ENCODE measurements around the gene ANP32A.
"Not testable (repeated sequence)": the region's sequence is repeated elsewhere in the genome, so short reads cannot be mapped to it uniquely, and the experiment has no call there.

ANP32A gene

DNA sequence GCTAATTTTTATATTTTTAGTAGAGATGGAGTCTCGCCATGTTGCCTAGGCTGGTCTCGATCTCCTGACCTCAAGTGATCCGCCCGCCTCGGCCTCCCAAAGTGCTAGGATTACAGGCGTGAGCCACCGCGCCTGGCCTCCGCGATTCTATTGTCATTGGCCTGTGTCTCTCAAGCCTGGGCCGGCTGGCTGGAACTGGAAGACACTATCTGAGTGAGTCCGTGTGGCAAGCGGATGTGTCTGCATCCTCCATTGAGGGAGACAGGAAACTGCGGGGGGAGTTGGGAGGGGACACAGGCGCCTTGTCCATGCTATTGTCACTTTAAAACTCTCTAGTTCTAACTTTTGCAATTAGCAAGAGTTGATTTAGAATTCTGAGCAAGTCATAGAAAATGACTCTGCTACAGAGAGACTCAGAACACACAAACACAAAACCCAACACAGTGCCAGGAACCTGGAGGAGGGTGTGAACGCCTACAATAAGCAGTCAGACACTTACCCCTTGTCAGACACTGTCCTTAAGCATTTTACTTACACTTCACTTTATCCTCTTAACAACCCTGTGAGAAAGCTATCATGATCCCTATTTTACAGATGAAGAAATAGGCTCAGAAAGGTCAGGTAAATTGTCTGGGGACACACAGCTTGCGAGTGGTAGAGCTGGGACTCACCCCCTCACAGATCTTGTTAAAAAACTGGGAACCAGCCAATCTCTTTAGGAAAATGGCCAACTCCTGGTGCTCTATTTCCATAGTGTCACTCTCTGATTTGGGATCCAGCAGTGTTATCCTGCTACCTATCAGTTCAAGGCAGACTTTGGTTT, 38.7 kb downstream of the ANP32A start:
- no peak for DNase-seq (ENCODE audit: low spot score)

DNA sequence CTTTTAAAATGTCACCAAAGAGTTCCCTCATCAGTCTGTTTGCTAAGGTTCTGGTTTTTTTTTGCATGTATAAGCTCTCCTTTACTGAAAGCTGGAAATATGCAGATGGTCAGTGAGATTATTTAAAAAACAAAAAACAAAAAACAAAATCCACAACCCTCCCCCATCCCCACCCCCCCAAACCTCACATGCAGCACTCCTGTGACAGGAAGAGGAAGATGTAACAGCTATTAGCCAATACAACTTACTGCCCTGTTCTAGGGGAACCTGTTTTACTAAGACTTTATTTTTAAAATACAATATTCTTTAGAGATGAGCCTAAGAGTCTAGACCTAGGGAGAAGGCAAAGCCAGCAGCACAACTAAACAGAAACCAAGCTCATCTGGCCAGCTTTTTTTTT, 39.5 kb downstream of the ANP32A start:
- DNase-seq (ENCODE audit: low spot score): no peak

DNA sequence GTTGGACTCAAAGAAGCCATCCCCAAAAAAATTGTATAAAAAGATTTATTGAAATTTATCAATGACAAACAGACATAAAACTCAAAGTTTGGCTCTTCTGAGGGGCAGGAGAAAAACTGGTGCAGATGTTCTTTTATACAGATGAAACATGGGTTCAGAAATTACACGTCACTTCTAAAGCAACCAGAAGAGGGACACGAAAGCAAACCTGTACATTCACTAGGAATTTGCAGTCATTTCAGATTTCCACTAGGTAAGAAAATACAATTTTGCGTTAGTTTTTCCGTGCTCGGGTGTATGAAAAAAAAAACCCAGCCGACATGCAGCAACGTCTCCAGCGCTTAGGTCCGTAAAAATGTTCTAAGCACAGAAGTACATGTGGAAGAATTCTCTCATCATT, 41.8 kb downstream of the ANP32A start:
- no peak for DNase-seq (ENCODE audit: low spot score)

DNA sequence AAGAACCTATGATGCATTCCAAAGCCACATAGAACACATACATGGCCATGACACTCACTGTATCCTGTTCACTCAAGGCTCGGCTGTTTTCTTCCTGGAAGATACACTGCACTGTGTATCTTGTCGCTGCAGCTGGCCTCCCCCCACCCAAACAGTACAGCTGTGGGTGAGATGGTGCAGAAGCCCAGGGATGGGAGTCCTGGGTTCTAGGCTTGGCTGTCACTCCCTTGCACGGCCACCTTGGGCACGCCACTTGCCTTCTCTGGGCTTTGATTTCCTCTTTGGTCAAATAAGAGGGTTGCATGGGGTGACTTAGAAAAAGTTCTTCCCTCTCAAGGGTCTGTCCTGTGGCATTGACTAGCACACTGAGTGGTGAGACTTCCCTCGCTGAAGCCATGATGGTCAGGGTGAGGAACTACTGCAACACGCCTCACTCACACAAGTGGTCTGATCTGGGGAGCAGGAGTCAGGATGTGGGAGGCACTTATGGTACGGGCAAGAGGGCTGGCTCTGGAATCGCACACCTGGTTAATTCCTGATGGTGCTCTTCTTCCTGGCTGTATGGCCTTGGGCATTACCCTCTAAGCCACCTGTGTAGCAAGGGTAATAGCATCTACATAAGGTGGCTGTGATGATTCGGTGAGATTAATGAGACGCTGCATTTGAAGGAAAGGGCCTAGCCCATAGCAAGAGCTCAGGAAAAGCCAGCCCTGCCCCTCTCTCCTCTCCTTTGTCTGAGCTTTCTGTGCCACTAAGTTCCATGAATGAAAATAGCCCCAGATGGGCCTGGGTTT, 44.0 kb downstream of the ANP32A start:
- DNase-seq (ENCODE audit: low spot score): no peak

DNA sequence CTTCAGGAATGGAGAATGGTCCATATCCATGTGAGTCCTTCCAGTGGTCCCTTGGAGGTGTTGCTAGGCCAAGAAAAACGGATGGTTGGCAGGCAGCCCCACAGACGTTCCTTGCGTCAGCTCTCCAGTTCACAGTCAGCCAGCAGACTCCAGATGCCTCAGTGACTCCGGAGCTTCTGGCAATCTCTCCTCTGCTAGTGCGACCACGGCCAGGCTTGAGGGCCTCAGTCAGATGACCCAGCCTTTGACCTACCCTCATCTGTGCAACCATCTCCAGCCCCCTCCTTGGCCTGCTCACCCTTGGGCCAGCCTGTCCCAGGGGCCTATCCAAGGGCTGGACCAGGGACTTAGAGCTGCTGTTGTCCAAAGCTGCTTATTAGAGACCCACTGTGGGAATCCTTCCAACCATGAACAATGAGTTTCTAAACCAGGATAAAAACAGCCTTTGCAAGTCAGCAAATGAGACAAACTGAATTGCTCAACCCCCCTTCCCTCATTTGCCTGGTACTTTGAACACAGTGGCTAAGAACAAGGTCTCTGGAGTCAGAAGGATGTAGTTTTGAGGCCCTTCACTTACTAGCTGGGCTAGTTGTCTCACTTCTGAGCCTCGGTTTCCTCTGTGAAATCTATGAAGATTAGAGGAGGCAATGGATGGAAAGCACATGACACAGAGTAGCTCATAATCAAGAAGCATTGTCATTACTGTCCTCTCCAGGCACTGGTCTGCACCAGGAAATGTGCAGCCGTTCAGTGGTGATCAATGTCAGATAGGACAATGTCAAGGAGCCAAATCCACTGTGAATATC, 44.8 kb downstream of the ANP32A start:
- no peak for DNase-seq (ENCODE audit: low spot score)

DNA sequence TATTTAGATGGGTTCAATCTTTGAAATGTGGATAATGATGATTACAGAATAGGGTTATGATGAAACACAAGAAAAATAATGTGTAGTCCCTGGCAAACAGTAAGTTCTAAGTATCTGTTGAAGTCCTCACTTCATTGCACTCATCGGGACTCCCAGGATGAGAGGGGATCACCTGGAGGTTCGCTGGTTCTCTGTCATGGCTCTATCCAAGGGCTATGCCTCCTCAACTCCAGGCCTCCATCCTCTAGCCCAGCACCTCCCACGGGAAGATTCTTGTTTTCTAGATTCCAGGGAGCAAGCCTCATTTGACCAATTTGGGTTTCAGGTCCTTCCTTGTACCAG, 45.5 kb downstream of the ANP32A start:
- DNase-seq (ENCODE audit: low spot score): no peak

DNA sequence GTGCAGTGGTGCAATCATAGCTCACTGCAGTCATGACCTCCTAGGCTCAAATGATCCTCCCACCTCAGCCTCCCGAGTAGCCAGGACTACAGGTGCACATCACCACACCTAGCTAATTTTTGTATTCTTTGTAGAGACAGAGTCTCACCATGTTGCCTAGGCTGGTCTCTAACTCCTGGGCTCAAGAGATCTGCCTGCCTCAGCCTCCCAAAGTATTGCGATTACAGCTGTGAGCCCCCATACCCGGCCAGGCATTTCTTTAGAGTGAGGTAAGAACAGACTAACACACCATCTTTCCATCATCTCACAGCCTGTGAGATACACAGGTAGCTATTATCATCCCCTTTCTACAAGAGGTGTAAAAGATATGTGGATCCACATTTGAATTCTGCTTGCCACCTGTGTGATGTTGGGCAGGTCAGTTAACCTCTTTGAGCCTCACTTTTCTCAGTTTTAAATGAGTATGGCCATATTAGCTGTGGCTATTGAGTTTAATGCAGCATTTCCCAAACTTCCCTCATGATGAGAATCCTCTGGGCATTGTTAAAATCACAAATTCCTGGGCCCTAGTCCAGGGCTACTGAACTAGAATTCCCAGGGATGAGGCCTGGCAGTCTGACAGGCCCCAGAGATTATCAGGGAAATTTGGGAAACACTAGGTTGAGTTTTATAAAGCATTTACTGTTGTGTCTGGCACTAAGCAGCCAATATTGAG, 46.0 kb downstream of the ANP32A start:
- DNase-seq (ENCODE audit: low spot score): no peak

DNA sequence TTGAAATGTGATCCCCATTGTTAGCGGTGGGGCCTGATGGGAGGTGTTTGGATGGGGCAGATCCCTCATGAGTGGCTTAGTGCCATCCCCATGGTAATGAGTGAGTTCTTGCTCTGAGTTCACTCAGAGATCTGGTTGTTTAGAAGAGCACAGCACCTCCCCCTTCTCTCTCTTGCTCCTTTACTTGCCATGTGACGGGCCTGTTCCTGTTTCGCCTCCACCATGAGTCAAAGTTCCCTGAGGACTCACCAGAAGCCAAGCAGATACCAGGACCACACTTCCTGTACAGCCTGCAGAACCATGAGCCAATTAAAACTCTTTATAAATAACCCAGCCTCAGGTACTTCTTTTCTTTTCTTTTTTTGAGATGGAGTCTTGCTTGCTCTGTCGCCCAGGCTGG, 46.6 kb downstream of the ANP32A start:
- no peak for DNase-seq (ENCODE audit: low spot score)

DNA sequence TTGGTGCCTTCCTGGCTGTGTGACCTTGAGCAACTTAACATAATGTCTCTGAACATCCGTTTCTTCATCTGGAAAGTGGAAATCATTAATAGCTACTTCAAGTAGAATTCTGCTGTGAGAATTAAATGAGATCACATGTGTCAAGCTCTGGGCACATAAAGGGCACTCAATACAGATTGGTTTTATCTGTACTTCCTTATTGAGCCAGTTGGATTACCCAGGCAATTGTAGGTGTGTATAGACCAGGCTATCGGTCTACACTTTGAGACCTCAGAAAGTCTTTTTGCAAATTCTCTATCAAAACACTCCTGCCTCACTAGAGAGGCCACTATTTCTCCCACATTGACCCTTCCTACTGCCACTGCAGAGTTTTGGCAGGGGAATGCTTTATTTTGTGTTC, 47.7 kb downstream of the ANP32A start:
- DNase-seq (ENCODE audit: low spot score): no peak

DNA sequence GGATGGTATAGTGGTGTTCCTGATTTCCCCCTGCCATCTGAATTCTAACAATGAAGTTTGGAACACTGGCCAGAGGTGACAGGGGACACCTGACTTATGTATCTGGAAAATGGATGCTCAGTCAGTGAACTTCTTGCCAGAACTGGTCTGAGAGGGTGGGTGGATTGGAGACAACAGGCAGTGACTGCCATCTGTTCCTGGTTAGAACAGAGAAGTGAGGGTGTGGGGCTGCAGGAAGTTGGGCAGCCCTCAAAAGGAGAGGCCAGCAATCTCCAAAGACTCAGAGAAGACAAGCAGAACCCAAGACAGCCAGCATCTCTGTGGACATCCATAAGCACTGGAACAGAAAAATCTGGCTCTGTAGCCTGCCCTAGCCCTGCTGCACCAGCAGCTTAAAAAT, 50.5 kb downstream of the ANP32A start:
- no peak for DNase-seq (ENCODE audit: low spot score)

DNA sequence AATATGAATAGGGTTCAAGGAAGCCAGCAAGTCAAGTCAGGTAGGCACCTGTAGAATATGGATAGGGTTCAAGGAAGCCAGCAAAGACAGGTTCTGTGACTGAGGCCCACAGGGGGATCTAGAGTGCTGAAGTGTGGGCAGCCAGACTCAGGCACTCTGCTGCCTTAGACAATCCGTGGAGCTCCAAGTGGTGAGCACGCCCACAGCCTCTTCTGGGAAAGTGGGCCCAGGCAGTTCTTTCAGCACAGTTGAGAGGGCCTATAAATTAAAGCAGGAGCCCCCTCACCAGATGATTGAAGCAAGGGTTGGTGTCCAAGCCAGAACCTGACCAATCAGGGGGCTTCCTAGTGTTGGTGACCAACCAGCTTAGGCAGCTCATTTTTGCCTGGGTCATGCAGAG, 51.0 kb downstream of the ANP32A start:
- no peak for DNase-seq (ENCODE audit: low spot score)

DNA sequence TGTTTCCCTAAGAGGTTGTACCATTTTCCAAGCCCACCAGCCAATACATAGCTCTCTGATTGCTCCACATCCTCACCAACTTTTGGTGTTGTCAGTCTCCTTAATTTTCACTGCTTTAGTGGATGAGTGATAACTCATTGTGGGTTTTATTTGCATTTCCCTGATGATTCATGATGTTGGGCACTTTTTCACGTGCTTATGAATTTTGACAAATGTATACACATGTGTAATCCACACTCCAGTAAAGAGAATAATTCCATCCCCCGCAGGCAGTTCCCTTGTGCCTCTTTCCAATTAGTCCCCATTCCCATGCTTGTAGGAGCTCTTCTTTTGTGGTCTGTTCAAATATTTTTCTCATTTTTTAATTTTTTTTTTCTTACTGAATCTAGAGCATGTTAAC, 52.4 kb downstream of the ANP32A start:
- DNase-seq (ENCODE audit: low spot score): no peak

DNA sequence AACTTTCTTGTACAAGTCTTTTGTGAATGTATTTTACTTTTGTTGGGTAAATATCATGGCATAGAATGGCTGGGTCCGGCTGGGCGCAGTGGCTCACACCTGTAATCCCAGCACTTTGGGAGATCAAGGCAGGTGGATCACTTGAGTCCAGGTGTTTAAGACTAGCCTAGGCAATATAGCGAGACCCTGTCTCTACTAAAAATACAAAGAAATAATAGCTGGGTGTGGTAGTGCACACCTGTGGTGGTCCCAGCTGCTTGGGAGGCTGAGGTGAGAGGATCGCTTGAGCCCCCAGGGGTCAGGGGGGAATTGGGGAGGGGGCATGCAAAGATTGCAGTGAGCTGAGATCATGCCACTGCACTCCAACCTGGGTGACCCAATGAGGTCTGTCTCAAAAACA, 52.9 kb downstream of the ANP32A start:
- no peak for DNase-seq (ENCODE audit: low spot score)

DNA sequence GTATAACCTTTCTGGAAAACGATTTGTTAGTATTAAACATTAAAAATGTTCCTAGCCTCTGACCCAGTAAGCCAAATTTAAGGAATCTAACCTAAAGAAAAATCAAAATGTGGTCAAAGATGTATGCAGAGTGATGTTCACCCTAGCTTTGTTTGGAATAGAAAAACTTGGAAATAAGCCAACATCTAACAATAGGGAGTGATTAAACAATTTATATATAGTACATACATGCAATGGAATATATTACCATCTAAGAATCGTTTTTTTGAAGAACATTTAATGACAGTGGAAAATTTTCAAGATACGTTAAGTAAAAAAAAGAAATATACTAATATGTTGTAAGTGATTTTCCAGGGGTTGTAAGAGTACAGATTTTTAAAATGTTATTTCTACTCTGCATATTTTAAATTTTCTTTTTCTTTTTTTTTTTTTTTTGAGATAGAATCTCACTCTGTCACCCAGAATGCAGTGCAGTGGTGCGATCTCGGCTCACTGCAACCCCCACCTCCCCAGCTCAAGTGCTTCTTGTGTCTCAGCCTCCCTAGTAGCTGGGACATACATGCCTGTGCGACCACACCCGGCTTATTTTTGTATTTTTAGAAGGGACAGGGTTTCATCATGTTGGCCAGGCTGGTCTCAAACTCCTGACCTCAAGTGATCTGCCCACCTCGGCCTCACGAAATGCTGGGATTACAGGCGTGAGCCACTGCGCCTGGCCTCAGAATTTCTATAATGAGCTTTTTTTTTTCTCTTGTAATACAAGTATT, 54.9 kb downstream of the ANP32A start:
- no peak for DNase-seq (ENCODE audit: low spot score)

DNA sequence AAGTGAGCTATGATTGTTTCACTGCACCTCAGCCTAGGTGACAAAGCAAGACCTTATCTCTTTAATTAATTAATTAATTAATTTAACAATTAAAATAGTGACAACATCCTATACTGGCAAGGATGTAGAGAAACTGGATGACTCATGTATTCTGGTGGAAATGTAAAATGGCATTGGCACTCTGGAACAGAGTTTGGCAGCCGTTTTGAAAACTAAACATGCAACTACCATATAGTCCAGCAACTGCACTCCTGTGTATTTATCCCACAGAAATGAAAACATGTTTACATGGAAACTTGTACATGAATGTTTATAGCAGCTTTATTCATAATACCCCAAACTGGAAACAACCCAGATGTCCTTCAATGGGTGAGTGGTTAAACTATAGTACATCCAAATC, 56.6 kb downstream of the ANP32A start:
- DNase-seq (ENCODE audit: low spot score): no peak

DNA sequence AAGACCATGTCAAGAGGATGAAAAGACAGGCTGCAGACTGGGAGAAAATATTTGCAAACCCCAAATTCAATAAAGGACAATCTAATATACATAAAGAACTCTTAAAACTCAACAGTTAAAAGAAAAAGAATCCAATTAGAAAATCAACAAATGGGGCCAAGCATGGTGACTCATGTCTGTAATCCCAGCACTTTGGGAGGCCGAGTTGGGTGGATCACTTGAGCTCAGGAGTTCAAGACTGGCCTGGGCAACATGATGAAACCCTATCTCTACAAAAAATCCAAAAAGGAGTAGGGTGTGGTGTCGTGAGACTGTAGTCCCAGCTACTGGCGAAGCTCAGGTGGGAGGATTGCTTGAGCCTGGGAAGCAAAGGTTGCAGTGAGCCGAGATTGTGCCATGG, 57.6 kb downstream of the ANP32A start:
- DNase-seq (ENCODE audit: low spot score): no peak

DNA sequence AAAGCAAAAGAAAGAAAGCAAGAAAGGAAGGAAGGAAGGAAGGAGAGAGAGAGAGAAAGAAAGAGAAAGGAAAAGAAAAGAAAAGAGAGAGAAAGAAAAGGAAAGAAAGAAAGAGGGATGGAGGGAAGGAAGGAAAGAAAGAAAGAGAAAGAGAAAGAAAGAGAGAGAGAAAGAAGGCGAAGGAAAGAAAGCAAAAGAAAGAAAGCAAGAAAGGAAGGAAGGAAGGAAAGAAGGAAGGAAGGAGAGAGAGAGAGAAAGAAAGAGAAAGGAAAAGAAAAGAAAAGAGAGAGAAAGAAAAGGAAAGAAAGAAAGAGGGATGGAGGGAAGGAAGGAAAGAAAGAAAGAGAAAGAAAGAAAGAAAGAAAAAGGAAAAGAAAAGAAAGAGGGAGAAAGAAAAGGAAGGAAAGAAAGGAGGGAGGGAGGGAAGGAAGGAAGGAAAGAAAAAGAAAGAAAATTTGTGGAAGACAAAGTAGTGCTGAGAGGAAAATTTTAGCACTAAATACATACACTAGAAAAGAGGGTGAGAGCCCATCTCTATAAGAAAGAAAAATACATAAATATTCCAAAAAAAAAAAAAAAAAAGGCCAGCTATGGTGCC, 60.6 kb downstream of the ANP32A start:
- not testable (repeated sequence) for DNase-seq (ENCODE audit: low spot score)

DNA sequence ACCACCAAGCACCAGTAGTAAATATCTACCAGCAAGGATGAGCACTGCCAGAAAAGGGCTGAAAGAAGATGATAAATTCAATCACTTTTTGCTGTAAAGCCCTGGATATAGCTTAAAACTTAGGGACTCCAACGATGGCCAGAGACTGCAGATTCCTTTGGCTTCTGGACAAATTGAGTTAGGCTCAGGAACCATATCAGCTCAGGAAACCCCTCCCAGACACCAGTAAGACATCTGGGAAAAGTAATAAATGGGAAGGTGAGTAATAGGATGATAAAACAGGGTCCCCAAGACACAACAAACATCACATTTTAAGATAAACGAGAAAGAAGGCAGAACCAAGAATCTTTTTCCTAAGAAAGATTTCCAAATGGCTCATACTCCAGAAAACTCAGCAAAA, 65.0 kb downstream of the ANP32A start:
- no peak for DNase-seq (ENCODE audit: low spot score)

DNA sequence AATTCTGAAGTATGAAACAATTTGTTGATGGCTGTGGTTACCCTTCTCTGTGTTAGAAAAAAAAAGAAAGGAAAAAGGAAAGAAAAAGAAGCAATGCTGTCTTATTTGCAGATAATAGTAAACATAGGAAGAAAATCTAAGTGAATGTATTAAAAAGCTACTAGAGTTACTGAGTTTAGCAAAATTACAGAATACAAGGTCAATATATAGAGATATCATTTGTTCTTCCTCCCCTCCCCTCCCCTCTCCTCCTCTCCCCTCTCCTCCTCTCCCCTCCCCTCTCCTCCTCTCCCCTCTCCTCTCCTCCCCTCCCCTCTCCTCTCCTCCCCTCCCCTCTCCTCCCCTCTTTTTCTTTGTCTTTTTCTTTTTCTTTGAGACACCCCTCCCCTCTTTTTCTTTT, 69.1 kb downstream of the ANP32A start:
- DNase-seq (ENCODE audit: low spot score): no peak

DNA sequence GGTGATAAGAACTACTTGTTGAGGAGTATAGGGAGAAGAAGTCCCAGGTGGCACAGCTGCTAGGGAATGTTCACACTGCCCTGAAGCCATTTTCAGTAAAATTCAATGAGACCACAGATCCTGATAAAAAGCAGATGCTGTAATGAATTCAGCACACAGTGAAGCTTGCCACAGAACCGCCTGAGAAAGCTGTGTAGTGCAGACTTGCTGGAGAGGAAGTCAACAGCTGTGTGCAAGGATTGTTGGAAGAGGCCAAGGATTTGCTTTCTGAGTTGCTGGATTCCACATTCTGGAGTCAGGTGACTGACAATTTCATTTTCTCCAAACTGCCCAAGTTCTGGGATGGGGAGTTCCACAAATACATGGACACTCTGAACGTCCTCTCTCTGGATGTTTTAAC, 70.9 kb downstream of the ANP32A start:
- DNase-seq (ENCODE audit: low spot score): no peak

DNA sequence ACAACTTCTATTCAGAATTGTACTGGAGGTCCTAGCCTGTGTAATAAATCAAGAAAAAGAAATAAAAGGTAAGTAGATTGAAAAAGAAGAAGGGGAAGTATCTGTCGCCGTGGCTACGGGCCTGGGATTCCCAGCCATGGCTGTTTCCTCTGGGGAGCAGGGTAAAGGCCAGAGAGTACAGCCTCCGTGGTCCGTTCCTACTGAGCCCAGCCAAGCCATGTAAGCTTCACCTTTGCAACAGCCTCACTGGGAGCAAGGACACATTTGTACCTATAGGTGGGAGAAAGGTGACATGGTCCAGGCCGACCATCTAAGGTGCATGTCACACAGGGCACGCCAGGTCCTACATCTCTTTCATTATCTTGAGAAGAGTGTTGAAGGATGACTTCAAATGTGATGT, 71.3 kb downstream of the ANP32A start:
- no peak for DNase-seq (ENCODE audit: low spot score)
